GM18505 (cell line): ENCODE measurements around the gene POGLUT3.

Source experiments
- ATAC-seq: cut with Tn5 transposase; IDR thresholded peaks from one replicate; pipeline ENCODE4 v1.9.1; 2021; ENCODE audit not compliant: unreplicated experiment
- POLR2A ChIP-seq: IDR thresholded peaks from 4 replicates; pipeline ENCODE4 v1.6.1; 2011; ENCODE audit warnings: borderline replicate concordance; ENCODE audit not compliant: insufficient read depth, insufficient read length; ENCODE audit errors: extremely low read depth

POGLUT3 gene

DNA sequence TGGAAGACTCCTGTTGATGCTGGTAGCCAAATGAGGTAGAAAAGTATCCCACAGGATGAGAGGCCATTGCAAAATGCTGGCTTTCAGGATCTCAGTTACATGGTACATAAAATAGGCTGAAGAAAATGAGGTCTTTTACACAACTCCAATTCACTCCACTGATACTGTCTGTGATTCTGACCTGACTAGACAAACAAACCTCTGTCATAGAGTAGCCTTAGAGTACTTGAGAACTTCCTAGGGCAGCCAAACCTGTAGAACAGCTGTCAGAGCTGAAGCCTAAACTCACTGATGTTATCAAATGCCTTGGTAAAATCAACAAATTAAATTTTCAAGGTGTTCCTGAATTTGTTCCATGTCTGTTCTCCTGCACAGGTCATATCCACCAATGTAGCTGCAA lies 26.2 kb upstream of the POGLUT3 start:
- TF ChIP-seq POLR2A: no peak
- no peak for ATAC-seq

DNA sequence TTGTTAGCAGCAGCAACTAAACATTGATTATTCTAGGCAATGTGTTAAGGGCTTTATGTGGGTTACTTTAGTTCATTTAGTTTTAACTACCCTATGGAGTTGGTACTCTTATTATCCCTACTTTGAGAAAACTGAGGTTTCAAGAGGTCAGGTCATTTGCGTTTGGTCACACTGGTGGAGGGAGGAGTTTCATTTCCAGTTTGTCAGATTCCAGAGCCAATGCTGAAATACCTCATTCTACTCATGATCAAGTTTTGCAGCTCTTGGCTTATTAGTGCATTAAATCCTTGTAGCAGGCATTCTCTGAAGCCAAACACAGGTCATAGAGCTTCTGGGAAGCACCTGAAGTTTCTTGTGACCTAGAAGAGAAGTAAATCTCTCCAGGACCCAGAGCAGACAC lies 24.1 kb upstream of the POGLUT3 start:
- no peak for ATAC-seq
- TF ChIP-seq POLR2A: no peak

DNA sequence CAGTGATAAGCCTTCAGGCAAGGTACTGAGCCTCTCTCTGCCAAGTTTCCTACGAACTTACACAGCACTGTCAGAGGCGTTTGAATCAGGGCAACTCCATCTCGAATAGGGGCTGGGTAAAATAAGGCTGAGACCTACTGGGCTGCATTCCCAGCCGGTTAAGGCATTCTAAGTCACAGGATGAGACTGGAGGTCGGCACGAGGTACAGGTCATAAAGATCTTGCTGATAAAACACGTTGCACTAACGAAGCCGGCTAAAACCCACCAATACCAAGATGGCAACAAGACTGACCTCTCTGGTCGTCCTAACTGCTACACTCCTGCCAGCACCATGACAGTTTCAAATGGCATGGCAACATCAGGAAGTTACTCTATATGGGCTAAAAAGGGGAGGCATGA lies 20.4 kb upstream of the POGLUT3 start:
- no peak for TF ChIP-seq POLR2A
- ATAC-seq: no peak

DNA sequence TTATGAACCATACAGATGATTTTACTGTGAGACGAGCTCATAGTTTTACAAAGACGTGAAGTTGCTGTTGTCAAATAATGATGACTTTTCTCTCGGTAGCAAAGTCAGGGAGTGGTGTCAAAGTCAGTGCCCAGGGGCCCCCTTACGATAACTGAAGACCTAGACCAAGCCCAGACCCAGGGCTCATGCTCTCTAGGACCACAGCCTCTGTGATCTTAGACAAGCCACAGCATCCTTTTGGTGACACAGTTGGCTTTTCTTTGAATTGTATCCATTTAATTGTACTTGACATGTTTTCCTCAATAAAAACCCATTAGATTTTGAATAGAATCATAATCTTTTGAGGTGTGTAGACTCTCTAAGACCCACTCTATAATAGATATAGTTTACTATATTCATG lies 17.9 kb upstream of the POGLUT3 start:
- no peak for ATAC-seq
- TF ChIP-seq POLR2A: no peak

DNA sequence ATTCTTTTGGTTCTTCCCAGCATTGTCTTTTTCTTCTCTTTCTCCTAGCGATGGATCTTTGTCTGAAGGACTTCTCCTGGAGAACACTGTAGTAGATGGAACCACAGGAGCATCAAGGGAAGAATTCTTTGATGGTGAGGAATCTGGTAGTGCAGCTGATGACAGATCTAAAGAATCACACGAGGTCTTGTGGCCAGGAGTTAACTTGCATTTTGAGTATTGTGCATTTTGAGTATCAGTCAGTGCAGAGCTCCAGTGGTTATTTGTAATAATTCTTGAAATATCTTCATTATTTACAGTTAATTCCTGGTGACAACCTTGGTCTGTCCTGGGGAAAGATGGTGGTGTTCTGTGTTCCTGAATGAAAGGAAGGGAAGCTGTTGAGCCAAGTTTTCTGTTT lies 14.5 kb upstream of the POGLUT3 start:
- ATAC-seq: no peak
- no peak for TF ChIP-seq POLR2A

DNA sequence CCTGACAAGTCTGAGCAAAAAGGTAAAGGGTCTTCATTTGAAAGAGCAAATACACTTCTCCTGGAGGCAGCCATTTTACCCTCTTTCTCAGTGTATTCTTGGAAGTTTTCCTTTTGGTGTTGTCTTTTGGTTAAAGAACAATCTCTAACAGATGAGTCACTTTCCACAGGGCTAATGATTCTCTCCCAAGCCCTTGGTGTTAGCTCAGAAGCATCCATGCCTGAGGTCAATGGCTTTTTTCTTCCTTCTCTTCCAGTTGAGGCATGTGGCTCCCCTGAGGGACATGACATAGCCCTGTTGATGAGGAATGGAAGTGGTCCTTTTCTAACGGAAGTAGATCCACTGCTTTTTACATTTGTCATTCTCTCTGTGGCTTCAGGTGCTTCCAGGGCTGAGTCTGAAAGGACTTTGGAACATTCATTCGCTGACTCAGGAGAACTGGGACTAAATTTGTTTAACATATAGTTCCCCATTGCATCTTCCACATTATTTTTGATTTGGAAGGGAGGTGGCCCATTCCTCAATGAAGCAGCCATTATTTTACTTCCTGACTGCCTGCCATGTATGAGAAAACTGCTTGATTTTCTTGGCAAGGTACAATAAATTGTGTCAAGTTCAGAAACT lies 13.8 kb upstream of the POGLUT3 start:
- no peak for TF ChIP-seq POLR2A
- no peak for ATAC-seq

DNA sequence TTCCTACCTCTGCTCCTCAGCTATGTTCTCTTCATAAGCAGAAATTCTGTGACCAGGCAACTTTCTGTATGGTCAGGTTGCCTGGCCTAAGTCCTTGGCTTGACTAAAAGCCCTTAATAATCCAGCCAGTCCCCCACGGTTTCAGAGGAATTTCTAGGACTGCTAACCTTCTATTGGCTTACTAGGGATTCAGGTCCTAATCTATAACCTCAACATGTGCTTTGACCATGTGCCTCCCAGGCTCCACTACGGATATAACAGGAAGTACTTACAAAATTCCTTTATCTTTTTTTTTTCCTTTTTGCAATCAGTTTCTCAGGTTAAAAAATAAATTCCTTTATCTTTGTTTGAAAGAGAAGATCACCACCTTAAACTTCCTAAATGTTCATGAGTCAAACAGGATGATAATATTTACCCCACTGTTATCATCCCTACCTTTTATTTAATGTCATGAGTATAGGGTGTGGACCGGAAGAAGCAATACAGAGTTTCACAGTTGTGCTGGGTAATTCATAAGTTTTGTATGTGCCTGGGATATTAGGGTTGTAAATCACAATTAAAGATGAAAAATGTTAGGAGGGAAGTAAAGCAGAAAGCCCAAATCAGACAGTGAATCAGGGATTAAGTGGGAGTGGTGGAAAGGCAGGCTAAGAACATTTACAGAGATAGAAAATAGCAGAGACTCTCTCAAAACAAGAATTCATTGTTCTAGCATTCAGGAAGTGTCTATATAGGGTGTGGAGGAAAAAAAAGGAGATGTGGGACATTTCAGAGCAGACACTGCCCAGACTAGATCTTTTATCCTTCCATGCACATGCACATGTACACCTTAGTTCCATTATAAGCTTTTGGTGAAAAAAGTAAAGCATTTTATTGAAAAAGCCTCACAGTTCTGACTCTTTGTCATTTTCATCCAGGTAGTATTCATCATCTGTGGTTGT lies 10.7 kb upstream of the POGLUT3 start:
- TF ChIP-seq POLR2A: no peak
- ATAC-seq: no peak

DNA sequence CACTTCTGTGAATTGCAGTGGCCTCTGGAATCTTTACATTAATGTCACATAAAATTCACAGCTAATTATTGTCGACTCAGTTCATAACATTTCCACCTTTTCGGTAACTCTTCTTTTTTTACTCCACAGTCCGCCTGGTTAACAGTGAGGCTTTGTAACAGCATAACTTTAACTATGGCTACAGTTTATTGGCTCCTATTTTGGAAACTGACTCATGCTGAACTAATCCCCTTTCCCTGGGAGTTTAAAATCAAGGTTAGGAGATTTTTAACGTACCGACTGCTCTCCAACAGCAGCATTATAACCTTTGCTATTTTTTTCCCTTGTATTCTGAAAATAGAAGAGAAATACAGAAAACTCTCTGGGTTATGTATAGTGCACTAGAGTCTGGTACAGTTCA lies 3.2 kb upstream of the POGLUT3 start:
- no peak for TF ChIP-seq POLR2A
- no peak for ATAC-seq

DNA sequence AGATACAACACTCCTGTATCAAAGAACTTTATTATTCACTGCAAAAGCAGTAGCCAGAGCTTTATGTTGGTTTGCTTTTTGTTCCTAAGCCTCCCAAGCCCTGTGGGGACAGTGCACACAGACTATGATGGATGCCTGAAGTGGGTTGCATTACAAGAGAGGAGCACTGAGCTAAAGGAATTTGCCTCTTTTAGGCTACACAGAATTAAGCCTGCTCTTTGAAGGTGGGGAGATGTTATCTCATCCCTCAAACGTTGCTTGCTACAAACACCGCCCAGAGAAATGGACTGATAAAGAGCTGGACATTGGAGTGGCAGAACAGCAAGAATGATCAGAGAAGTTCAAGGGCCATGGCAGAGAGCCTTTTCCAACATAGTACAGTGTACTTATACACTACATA lies 2.5 kb upstream of the POGLUT3 start:
- no peak for ATAC-seq
- TF ChIP-seq POLR2A: no peak

DNA sequence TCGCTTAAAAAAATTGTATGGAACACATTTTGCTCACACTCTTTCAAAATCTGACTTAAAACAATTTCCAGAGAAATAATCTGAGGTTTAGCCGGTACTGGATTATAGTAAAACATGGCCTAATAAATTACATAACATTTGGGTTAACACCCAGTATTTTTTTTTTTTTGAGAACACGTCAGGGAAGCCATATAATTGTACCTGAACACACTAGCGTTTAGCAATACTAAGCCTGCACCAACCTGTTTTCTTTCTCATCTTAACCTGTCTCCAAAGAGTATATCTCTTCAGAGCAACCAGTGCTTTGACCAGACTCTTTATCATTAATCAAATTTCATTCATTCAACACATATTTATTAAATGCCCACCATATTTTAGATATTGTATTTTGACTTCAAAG lies 2.0 kb upstream of the POGLUT3 start:
- ATAC-seq: no peak
- no peak for TF ChIP-seq POLR2A

DNA sequence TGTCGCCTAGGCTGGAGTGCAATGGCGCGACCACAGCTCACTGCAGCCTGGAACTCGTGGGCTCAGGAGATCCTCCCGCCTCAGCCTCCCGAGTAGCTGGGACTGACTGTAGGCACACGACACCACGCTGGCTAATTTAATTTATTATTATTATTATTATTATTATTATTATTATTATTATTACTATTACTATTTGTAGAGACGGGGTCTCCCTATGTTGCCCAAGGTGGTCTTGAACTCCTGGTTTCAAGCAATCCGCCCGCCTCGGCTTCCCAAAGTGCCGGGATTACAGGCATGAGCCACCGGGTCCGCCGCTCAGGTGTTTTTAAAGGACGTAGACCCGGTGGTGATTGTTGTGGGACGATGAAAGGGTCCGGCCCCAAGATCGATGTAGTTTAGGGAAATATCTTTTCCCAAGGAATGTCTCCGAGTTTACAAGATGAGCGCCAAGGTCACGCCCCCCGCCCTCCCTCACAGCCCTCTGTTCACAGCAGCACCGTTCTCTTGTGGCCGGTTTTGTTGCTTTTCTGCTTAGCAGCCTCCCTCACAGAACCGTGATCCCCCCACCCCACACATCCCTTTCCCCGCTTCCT lies 728 bp upstream of the POGLUT3 start:
- ATAC-seq: no peak
- no peak for TF ChIP-seq POLR2A

DNA sequence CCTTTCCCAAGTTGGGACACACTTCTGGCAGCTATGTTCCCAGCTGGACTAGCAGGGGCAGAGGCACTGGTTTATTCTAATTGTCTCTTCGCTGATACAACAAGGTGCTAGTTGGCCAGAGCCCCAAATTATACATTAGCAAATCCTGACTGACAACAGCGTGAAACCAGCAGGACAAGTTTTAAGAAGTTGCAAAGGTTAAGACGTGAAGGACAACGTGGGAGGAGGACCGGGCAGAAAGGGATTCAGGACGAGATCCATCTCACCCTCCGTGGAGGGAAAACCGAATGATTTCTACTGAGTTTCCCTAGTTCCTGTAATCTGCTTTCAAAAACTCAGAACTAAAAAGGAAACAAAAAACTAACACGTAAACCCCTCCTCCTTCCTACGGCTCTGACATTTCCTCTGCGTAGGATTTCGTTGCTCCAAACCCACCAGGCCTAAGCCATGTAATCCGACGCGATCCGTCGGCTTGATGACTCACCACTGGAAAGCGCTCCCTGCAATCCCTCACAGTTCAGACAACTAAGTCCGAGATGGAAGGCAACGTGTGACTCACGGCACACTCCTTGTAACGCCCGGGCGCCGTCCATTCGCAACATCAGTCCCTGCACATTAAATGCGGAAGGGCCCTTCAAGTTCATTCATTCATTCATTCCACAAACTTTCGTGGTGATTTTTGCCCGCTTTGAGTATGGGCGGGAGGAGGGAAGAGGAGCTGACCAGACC lies 703 bp downstream of the POGLUT3 start:
- TF ChIP-seq POLR2A: peak; percentile 73
- ATAC-seq: peak; percentile 59

DNA sequence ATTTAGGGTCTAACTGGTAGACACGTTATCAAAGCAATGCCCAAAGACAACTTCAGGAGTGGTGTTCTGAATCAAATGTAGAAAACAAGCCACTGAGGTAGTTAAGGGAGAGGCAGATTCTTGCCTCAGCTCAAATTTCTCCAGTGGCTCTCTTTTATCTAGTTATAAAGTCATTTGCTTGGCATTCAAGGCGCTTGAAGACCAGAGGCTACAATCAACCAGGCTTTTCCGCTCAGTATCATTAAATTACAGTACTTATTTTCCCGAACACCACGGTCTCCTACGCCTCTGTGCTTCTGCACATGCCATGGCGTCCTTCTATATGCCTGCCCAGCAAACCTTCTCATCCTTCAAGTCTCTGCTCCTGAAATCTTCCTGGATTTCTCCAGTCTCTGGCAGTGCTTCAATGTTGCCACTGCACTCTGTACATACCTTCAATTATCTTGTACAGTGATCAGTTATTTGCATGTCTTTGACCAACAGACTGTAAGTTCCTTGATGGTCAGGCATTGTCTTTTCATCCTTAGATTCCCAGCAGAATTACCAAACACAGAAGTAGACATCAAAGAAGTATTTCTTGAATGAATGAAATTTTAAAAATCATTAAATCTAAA lies 1.4 kb downstream of the POGLUT3 start:
- ATAC-seq: no peak
- TF ChIP-seq POLR2A: no peak
